ENCODE measurements around the gene GOLGA6L9.
"Not testable (repeated sequence)": the region's sequence is repeated elsewhere in the genome, so short reads cannot be mapped to it uniquely, and the experiment has no call there.

The GOLGA6L9 gene

DNA sequence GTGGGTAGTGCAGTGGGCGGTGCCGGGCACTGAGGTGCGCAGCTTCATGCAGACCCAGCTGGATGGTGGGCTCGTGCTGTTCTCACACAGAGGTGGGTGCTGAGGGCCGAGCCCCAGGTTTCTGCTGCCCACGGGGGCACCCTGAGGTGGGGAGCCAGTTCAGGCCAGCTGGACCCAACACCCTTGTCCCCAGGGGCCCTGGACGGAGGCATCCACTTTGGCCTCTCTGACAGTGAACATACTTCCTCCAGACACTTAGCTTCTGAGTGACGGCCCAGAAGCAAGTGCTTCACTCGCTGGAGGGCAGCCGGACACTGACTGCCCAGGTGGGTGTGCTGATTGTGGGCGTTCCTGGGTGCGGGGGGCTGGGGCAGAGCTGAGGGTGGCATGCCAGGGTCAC lies 39.8 kb downstream of the GOLGA6L9 start:
- not testable (repeated sequence) for DNase-seq (ENCODE audit: low spot score)

DNA sequence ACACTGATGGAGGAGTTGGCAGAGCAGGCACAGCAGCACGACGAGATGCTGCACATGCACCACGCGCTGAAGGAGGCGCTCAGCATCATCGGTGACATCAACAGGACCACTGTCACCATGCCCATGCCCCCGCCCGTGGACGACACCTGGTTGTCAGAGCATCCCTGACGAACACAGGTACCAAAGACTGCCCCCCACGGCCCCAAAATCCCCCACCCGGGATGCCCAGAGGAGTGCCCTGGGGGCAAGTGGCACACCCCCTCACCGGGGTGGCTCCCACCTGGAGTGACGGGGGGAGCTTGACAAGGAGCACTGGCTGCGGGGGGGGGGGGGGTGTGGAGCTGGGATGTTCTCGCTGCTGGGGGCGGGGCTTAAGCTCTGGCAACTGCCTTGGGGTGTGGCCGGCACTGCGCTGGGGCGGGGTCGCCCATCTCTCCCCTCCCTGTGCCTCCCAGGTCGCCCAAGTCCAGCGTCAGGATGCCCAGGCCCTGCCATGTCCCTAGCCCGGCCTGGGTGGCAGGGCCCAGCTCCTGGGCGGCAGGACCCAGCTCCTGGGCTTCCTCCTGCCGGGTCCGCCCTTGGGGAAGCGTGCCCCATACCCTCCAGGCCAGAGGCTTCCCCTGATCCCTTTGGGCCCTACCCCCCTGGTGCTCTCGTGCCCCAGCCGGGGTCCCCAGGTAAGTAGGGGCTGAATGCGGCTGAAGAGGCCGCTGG lies 42.8 kb downstream of the GOLGA6L9 start:
- peak; percentile 35 for DNase-seq (ENCODE audit: low spot score)

DNA sequence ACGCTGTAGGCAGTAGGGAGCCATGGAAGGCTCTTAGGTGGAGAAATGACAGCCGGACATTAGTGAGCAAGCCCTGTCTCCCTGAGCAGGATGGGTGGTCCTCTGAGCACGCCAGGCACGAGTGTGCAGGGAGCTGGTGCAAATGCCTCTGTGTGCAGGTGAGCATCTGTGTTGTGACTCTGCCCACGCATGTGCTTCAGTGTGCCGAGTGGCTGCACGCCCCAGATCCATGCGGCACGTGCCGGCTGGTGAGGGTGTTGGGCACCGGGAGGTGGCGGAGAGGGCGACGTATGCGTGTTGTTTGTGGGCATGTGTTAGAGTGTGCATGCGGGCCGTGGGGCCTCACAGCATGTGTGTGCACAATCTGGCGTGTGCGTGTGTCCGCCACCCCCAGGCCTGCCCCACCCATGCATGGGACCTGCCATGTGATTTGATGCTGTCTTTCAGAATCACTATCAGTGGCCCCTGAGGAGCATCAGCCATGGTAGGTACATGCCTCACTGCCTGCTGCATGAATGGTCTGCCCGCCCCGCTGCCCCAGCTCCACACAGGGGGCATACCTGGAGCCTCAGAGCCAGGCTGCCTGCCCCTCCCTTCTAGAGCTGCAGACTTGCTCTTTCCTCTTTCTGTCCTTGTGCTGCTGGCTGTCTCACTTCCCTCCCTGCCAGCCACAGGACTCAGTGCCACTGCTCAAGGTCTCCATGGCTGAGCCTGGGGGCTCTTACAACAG lies 45.1 kb downstream of the GOLGA6L9 start:
- DNase-seq (ENCODE audit: low spot score), result not testable (repeated sequence)

DNA sequence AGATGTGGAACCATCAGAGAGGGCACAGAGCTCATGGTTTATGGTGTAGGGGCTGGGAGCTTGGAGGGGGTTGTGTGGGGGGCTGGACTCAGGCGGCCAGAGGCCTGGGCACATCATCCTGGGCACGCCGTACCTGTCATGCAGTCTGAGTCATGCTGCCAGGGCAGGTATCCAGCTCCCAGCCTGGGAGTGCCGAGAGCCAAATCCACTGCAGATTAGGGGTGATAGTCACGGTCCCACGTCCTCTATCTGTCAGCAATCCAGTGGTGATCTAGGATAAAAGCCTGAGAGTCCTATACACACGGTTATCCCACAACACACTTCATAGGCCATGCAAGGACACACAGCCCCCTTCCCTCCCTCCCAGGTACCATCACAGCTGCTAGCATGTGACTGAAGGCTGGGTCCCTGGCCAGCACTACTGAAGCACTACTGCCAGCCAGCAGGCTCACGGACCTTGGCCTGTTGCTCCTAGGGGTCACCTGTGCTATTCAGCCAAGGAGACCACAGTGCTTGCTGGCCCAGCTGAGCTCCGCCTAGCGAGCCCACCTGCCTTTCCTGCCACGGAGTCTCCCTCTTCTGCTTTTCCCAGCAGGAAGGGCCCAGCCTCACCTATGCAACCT lies 45.8 kb downstream of the GOLGA6L9 start:
- not testable (repeated sequence) for DNase-seq (ENCODE audit: low spot score)

DNA sequence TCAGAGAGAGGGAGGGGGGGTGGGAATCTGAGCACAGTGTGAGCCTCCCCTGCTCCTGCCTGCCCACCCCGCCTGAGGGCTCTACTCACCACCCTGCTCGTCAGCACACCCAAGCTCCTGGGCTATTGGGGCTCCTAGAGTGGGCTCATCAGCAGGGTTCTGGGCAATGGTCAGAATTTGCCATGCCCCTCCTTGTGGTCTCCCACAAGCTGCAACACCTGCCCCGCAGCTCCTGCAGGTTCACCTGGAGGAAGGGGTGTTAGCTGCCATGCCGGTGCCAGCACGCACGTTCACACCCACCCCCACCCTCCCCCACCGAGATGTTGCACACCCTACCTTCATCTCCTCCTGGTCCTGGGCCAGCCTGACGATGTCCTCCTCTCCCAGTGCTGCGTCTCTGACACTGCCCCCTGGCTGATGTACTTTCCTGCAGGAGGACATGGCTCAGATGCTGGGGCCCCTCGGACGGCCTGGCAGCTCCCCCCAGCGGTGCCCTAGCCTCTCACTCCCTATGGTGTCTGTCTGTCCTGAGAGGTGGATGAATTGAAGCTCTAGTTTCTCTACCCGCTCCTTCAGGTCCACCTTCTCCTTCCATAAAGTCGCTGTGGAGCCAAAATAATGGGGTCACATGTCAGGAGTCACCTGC lies 47.2 kb downstream of the GOLGA6L9 start:
- DNase-seq (ENCODE audit: low spot score), result peak; percentile 10

DNA sequence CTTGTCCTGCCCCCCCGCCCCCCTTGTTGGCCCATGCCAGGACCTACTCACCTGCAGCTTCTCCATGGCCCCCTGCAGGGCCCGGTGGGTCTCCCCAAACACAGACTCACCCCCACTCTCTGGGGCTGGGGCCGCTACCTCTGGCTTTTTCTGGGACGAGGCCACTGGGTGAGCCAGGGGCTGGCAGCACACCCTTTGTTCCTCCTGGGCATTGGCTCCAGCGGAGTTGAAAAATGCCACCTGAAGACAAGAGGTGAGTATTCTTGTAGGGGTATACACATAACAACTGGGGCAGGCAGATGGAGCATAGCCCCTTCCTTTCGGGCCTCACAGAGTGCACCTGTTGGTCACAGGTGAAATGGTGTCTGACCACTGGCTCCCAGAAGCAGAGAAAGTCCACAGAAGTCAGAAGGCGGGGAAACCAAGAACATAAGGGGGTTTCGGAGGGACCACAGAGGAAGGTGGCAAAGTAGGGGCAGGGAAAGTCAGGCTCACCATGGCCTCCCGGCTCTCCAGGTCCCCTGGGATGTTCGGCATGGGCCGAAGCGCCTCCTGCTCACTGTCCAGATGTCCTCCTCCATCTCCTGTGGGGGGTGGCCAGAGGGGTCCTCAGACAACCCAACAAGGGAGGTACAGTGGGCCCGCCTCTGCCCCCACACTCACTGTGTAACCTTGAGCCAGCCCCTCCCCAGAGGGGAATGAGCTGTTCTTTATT lies 47.9 kb downstream of the GOLGA6L9 start:
- not testable (repeated sequence) for DNase-seq (ENCODE audit: low spot score)

Data from iPS-NIHi11 (cell line).